Activated CD4-positive, alpha-beta T cell treated with anti-CD3 and anti-CD28 coated beads, Interleukin-2, amount 10 ng/mL, durations not matched to agents 7 days and 5 days (primary cell): ENCODE data around the gene NEURL1B. TPM values are rescaled to one million over a fixed set of nuclear protein-coding genes. Genes with fewer than 3 reads are reported as not detected.

Experiments
- CTCF ChIA-PET: fragments of 350-600 bp; sonication (Branson Sonifier 250); formaldehyde crosslinking; loops from one replicate; lab custom pipeline; 2021; ENCODE audit warnings: antibody characterized with exemption; lab: Charles Lee
- POLR2A ChIA-PET: fragments of 350-600 bp; sonication (Branson Sonifier 250); formaldehyde crosslinking; loops from one replicate; lab custom pipeline; 2021; ENCODE audit warnings: antibody characterized with exemption; lab: Charles Lee
- DNase-seq: peaks from one replicate; pipeline ENCODE4 v3.0.0-alpha.2; 2020
- H3K27ac Mint-ChIP-seq: one replicate; pipeline ENCODE4 v1.8.0; 2021; ENCODE audit warnings: mild to moderate bottlenecking, moderate library complexity, mixed read lengths
- H3K27me3 Mint-ChIP-seq: one replicate; pipeline ENCODE4 v1.8.0; 2021; ENCODE audit warnings: mixed read lengths
- H3K36me3 Mint-ChIP-seq: one replicate; pipeline ENCODE4 v1.8.0; 2021; ENCODE audit warnings: low read depth, mixed read lengths
- H3K4me1 Mint-ChIP-seq: one replicate; pipeline ENCODE4 v1.8.0; 2021; ENCODE audit warnings: mixed read lengths
- H3K4me3 Mint-ChIP-seq: one replicate; pipeline ENCODE4 v1.8.0; 2021; ENCODE audit warnings: mild to moderate bottlenecking, moderate library complexity, mixed read lengths
- H3K9me3 Mint-ChIP-seq: one replicate; pipeline ENCODE4 v1.8.0; 2021; ENCODE audit warnings: mixed read lengths
- total RNA-seq, 2 experiments: library from RNA; stranded (reverse); gene quantifications; one replicate each; pipeline ENCODE4 v1.2.3, GENCODE V29; 2021

The NEURL1B gene
- total RNA-seq, 2 experiments from 2014 or later, result 7.8 to 8.7 TPM

DNA sequence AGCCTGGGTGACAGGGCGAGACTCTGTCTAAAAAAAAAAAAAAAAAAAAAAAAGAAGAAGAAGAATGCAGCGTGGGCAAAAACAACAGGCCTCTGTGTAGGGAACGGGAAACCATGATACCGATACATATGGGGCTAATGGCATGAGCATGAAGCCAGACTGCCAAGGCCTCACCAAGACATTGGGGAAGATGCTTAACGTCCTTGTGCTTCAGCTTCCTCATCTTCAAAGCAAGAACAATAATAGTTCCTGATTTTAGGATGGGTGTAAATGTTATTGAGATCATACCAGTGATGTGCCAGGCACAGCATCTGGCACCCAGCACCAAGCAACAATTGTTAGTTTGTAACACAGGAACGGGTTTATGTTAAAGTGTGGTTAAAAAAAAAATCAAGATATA, 51.4 kb downstream of the NEURL1B start:
- H3K4me3 Mint-ChIP-seq, result no peak overlapping the region
- H3K27ac Mint-ChIP-seq, result peak overlapping the region; percentile 41
- H3K9me3 Mint-ChIP-seq, result no peaks in the 10 kb centered on the region

DNA sequence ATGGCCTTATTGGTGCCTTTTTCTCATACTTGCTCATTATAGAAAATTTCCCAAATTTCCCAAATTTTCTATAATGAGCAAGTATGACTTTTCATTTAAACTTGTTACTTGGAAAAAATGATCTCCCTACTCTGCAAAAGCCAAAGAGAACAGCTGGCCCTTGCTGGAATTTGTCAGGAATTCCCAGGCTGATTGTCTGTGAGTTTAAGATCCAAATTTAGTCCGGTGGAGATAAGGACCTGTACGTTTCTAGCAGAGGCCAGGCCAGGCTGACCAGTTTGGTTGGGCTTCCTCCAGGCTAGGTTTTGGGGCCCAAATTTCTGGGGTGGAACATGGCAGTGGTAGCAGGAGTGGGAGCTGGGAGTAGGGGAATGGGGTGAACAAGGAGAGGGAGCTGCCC, 51.9 kb downstream of the NEURL1B start:
- Mint-ChIP-seq H3K27me3 (no peaks in the 10 kb centered on the region), H3K4me1 (peaks cover 39% of the 10 kb centered on the region), H3K9me3 (no peaks in the 10 kb centered on the region), H3K36me3 (no peaks in the 10 kb centered on the region), H3K4me3 (no peak overlapping the region), H3K27ac (no peak overlapping the region)
- no peak for DNase-seq
- CTCF ChIA-PET, result interaction anchor here (0.9 kb wide), 1 partner anchor 21 kb away, joined by 4 read pairs; no protein-coding TSS in a partner anchor
- POLR2A ChIA-PET, result no interaction called here

More for the DNA sequence above, 51.4 kb downstream of the NEURL1B start:
- Mint-ChIP-seq H3K4me1 (peaks cover 35% of the 10 kb centered on the region), H3K27me3 (no peaks in the 10 kb centered on the region), H3K36me3 (no peaks in the 10 kb centered on the region)
- ChIA-PET CTCF (no interaction called here), POLR2A (no interaction called here)
- no peak for DNase-seq

DNA sequence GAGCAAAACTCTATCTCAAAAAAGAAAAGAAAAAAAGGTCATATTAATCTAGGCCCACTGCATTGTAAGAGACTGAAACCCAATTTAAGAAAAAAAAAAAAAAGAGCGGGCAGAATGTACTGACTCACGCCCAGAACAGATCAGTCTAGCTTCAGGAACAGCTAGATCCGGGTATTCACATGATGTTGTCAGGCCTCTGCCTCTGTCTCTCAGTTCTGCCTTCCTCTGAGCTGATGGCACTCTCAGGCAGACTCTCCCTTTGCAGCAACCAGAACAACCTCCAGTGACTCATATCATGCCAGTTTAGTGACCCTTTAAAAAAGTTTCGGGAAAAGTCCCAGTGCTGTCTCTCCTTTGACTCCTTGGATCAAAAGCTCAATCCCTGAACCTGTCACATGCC, 53.0 kb downstream of the NEURL1B start:
- ChIA-PET CTCF (no interaction called here), POLR2A (no interaction called here)
- Mint-ChIP-seq H3K9me3 (no peaks in the 10 kb centered on the region), H3K4me1 (peaks cover 28% of the 10 kb centered on the region), H3K36me3 (no peaks in the 10 kb centered on the region), H3K27ac (no peak overlapping the region), H3K4me3 (no peak overlapping the region), H3K27me3 (no peaks in the 10 kb centered on the region)
- DNase-seq, result no peak

DNA sequence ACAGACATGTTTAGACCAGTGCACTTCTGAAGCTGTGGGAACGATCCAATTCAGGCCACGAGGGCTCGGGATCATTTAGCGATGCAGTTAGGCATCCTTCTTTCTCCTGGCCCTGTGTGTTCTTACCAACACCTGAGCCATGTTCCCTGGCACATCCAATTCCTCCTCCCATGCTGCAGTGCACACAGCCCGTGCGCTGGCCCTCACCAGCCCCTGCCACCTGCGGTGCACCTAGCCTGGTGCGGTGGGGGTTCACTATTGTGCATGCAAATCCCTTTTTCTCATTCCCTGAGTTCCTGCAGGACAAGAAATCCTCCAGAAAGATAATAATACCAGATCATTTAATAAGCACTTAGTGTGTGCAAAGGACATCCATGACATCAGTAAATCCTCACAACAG, 53.5 kb downstream of the NEURL1B start:
- Mint-ChIP-seq H3K27ac (no peak overlapping the region), H3K4me1 (peaks cover 25% of the 10 kb centered on the region), H3K9me3 (no peaks in the 10 kb centered on the region), H3K4me3 (no peak overlapping the region), H3K36me3 (no peaks in the 10 kb centered on the region), H3K27me3 (peaks cover 1% of the 10 kb centered on the region)
- no peak for DNase-seq
- POLR2A ChIA-PET, result no interaction called here
- CTCF ChIA-PET, result no interaction called here

DNA sequence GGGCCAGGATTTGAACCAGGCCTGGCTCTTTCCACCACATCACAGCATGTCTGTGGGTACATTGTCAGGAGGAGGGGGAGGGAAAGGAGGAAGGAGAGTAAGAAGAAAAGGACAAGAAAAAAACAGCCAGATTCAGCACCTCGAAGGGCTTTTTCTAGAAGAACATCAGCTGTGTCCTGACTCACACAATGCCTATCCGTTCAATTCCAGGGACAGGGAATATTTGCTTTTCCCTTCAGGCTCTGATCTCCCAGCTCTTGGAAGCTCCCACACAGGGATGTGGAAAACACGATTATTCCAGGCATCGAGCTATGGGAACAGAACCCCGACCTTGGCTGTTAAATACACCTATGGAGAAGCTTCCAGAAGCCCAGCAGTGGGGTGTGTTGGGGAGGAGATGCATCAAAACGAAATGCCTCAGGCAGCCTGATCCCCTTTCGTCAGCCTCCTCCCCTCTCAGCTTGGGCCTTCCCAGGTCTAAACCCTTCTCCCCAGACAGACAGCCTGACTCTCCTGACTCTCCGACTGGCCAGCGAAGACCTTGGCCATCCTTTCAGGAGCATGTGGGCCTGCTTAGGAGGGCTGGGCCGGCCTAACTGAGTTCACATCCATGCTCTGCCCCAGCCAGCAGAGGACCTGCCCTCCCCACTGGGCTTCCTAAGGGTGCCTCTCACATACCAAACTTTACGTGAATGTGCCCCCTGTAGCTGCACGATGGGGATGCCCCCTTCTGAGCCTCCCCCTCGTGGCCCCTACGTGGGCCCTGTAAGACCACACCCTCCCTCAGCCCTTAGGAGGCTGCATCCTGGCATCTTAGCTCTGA, 54.4 kb downstream of the NEURL1B start:
- Mint-ChIP-seq H3K4me3 (no peak overlapping the region), H3K27me3 (peaks cover 6% of the 10 kb centered on the region), H3K9me3 (no peaks in the 10 kb centered on the region), H3K4me1 (peaks cover 20% of the 10 kb centered on the region), H3K36me3 (no peaks in the 10 kb centered on the region), H3K27ac (peak overlapping the region; percentile 81)
- DNase-seq, result no peak
- ChIA-PET CTCF (interaction anchor here (0.8 to 2.0 kb wide), 5 partner anchors 8 to 248 kb away, joined by 3 to 6 read pairs (median 3); no protein-coding TSS in a partner anchor), POLR2A (no interaction called here)

DNA sequence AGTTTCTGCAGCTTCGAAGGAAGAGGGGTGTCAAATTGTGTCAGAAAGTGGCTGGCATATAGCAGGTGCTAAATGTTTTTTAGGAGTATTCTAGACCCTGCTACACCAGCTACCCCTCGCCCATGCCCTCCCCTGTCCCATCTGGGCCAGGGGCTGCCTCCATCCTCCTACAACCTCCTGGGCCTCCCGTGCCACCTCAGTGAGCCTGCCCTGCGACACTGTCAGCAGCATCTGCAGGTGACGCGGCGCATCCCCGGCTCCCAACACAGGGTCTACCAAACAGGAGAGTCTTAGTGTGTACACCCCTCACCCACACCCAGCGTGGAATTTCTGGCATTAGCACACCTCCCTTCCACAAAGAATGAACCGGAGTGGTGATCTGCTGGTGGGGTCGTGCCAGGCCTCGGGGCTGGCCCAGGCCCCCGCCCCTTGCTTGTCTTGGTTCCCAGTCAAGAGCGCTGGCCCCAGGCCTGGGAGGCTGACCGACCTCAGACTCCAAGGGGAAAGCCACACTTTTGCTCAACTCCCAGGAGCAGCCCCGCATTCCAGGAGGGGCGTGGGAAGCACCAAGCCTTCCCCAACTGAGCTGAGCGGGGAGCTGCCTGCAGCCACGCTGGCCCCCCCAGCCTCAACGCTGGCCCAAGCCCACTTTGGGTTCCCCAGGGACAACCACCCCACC, 55.2 kb downstream of the NEURL1B start:
- Mint-ChIP-seq H3K4me1 (peaks cover 22% of the 10 kb centered on the region), H3K27me3 (peaks cover 12% of the 10 kb centered on the region), H3K4me3 (peak overlapping the region; percentile 89), H3K27ac (peak overlapping the region; percentile 77), H3K36me3 (no peaks in the 10 kb centered on the region), H3K9me3 (no peaks in the 10 kb centered on the region)
- DNase-seq, result no peak
- POLR2A ChIA-PET, result no interaction called here
- CTCF ChIA-PET, result interaction anchor here (0.8 to 2.7 kb wide), 10 partner anchors 9 to 249 kb away, joined by 3 to 10 read pairs (median 3); no protein-coding TSS in a partner anchor

DNA sequence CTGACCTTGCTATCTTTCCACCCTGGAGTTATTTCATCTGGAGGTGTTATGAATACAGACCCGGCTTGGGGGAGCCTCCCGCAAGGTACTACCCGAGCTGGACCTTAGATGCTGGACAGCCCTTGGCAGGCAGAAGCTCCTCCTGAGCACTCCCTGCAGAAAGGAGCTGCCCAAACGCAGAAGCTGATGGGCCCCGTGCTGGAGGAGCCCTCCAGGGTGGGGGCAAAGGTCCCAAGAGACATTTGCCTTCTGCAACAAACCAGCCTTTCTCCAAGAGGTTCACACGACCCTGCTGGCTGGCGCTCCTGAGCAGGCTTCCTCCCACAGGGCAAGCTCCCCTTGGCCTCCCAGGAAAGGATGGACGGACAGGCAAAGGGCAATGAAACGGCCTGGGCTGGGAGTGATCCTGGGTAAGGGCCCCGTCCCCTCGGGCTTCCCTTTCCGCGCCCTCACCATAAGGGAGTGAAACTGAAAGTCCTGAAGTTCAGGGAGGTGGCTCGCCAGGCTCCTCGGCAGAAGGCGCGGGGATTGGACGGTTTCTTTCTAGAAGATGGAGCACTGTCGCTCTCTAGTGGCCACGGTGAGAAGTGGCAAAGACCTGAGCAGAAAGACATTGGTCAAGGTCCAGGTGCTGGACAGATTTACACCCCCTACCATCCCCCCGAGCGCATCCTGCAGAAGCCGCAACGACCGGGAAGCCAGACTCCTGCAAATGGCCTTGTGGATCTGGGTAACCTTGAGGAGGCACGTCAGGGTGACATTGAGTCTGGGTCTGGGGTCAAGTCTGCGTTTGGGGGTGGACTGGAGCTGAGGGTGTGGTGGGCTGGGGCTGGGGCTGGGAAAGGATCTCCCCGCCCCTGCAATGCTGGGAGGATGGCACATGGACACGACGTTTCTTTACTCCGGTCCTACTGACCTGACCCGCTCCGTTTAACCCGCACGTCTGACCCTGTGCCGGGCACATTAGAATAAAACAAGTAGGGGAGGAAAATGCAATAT, 56.4 kb downstream of the NEURL1B start:
- H3K4me3 Mint-ChIP-seq, result peak overlapping the region; percentile 89
- ChIA-PET CTCF (interaction anchor here (0.6 to 2.7 kb wide), 12 partner anchors 9 to 859 kb away, joined by 3 to 10 read pairs (median 4); no protein-coding TSS in a partner anchor), POLR2A (interaction anchor here (0.5 kb wide), 1 partner anchor 1452 kb away, joined by 3 read pairs; no protein-coding TSS in a partner anchor)

DNA sequence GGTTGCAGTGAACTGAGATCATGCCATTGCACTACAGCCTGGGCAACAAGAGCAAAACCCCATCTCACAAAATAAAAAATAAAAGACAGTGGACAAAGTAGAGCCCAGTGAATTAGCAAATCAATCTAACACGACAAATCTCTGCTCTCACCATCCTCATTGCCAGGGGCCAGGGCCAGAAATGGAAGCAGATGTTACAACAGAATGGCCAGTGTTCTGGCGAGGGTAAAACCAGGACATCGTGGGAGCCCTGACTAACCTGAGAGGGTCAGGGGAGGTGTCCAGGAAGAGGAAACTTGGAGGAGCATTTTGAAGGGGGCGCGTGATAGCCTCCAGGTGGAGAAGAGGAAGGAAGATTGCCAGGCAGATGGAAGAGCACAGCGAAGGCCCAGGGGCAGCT, 58.4 kb downstream of the NEURL1B start:
- H3K27me3 Mint-ChIP-seq, result peaks cover 28% of the 10 kb centered on the region
- no peak for DNase-seq
- H3K36me3 Mint-ChIP-seq, result no peaks in the 10 kb centered on the region
- CTCF ChIA-PET, result interaction anchor here (1.1 to 2.7 kb wide), 4 partner anchors 14 to 239 kb away, joined by 3 to 10 read pairs (median 6); no protein-coding TSS in a partner anchor
- H3K27ac Mint-ChIP-seq, result no peak overlapping the region
- POLR2A ChIA-PET, result no interaction called here
- no peak overlapping the region for H3K4me3 Mint-ChIP-seq
- peaks cover 31% of the 10 kb centered on the region for H3K4me1 Mint-ChIP-seq
- H3K9me3 Mint-ChIP-seq, result no peaks in the 10 kb centered on the region

More for the DNA sequence above, 56.4 kb downstream of the NEURL1B start:
- Mint-ChIP-seq H3K27ac (peak overlapping the region; percentile 98), H3K36me3 (no peaks in the 10 kb centered on the region), H3K4me1 (peaks cover 31% of the 10 kb centered on the region), H3K27me3 (peaks cover 22% of the 10 kb centered on the region), H3K9me3 (no peaks in the 10 kb centered on the region)
- DNase-seq, result peak; percentile 93

DNA sequence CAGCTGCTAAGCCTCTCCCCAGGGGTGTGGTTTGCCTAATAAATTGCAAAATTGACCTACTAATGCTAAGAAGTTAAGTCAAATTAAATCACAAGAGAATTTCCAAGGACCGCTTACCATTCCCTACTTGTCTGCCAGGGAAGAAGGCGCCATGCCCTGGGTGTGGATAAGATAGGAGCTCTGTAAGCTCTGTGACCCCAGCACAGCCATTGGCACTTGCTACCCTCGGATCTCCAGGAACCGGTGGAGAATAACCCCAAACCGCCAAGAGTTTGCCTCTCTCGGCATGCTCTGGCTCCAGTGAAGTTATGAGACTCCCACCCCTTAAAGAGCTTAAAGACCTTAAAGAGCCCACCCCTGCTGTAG, 58.9 kb downstream of the NEURL1B start:
- no peaks in the 10 kb centered on the region for H3K9me3 Mint-ChIP-seq
- H3K27ac Mint-ChIP-seq, result no peak overlapping the region
- CTCF ChIA-PET, result interaction anchor here (1.1 to 1.6 kb wide), 2 partner anchors 13 to 15 kb away, joined by 3 to 8 read pairs; no protein-coding TSS in a partner anchor
- POLR2A ChIA-PET, result no interaction called here
- no peak overlapping the region for H3K4me3 Mint-ChIP-seq
- H3K27me3 Mint-ChIP-seq, result peaks cover 28% of the 10 kb centered on the region
- H3K36me3 Mint-ChIP-seq, result no peaks in the 10 kb centered on the region
- DNase-seq, result no peak
- peaks cover 28% of the 10 kb centered on the region for H3K4me1 Mint-ChIP-seq

DNA sequence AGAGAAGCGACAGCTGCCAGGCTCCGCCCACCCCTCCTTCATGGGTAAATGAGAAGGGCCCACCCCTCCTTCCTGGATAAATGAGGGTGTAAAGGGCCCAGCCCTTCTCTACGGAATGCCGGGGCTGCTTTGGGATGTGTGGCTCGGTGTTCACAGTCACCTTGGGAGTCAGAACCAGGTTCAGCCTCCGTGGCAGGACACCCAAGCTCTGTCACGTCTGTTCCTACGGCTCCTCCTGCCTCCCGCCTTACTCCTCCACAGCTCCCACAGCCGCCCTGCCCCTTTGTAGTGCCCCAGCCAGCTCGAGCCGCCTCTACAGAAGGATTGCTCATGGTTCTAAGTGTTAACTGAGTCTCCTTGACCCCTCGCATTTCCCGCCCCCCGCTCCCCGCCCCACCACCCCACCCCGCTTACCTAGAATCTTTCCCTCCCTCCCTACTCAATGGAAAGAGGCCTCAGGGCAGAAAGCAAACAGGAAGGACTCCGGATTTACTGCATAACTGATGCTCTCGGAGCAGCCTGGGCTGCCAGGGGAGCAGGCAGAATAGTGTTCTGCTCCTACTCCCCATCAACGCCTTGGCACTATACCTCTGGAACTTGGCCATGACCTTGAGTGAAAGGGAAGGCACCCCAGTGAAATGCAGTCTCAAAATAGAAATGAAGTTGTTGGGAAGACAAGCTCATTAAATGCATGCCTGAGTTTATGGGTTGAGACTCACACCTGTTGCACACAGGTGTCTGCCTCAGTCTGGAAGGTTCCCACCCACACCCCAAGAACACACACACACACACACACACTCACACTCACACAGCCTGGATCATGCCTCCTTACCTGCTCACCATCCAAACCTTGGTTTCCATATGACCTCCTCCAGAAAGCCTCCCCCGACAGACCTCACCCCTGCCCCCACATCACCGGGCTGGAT, 59.6 kb downstream of the NEURL1B start:
- H3K27ac Mint-ChIP-seq, result no peak overlapping the region
- H3K9me3 Mint-ChIP-seq, result no peaks in the 10 kb centered on the region
- peaks cover 26% of the 10 kb centered on the region for H3K4me1 Mint-ChIP-seq
- H3K36me3 Mint-ChIP-seq, result no peaks in the 10 kb centered on the region
- no peak overlapping the region for H3K4me3 Mint-ChIP-seq
- no peak for DNase-seq
- POLR2A ChIA-PET, result no interaction called here
- H3K27me3 Mint-ChIP-seq, result peaks cover 28% of the 10 kb centered on the region
- CTCF ChIA-PET, result interaction anchor here (0.7 to 1.6 kb wide), 4 partner anchors 13 to 236 kb away, joined by 3 to 8 read pairs (median 4); no protein-coding TSS in a partner anchor

DNA sequence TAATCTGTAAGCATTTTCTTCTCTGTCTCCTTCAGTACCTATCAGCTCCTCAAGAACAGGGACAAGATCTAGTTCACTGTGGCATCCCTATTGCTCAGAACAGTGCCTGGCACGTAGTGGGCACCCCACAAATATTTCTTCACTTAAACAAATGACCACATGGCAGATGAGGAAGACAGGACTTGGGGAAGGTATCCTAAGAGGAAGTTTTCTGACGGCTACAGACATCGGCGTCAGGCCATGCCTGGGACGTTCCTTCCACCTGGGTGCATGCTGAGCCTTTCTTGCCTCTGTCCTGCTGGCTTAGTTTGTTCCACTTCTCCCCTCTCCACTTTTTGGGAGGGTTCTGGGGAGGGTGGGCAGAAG, 60.2 kb downstream of the NEURL1B start:
- no peak overlapping the region for H3K4me3 Mint-ChIP-seq

More for the DNA sequence above, 60.2 kb downstream of the NEURL1B start:
- Mint-ChIP-seq H3K9me3 (no peaks in the 10 kb centered on the region), H3K27ac (no peak overlapping the region), H3K36me3 (no peaks in the 10 kb centered on the region), H3K27me3 (peaks cover 28% of the 10 kb centered on the region), H3K4me1 (peaks cover 25% of the 10 kb centered on the region)
- ChIA-PET CTCF (interaction anchor here (0.7 to 1.4 kb wide), 2 partner anchors 15 to 235 kb away, joined by 4 read pairs; no protein-coding TSS in a partner anchor), POLR2A (no interaction called here)
- DNase-seq, result no peak
